Gastroesophageal sphincter (tissue), 4 donors: ENCODE data around the gene SEMA3D. TPM values are rescaled to one million over a fixed set of nuclear protein-coding genes. Genes with fewer than 3 reads are reported as not detected.

ENCODE experiments used
- ATAC-seq: fragments of 150-250 bp; one replicate; pipeline ENCODE4 v1.9.1; 2016; ENCODE audit warnings: mild to moderate bottlenecking, moderate library complexity
- H3K27ac ChIP-seq, 4 donors: fragments of 200-600 bp; sonication (generic) in 3 of 4; 1 replicate in 3 of 4; 2 replicates in 1 of 4; pipeline ENCODE4 v1.5.1; 2016 to 2019
- H3K27me3 ChIP-seq: fragments of 200-600 bp; sonication (generic); one replicate; pipeline ENCODE4 v1.5.1; 2019
- H3K36me3 ChIP-seq, 2 donors: fragments of 200-600 bp; sonication (generic); one replicate each; pipeline ENCODE4 v1.5.1; 2019; ENCODE audit warnings: control low read depth in 1 of 2
- H3K4me1 ChIP-seq, 3 donors: fragments of 200-600 bp; sonication (generic); 1 replicate in 2 of 3; 2 replicates in 1 of 3; pipeline ENCODE4 v1.5.1; 2016 to 2019; ENCODE audit warnings: control low read depth in 2 of 3
- H3K4me3 ChIP-seq, 2 donors: fragments of 200-600 bp; sonication (generic); one replicate each; pipeline ENCODE4 v1.5.1; 2019; ENCODE audit warnings: mild to moderate bottlenecking in 1 of 2, moderate library complexity in 1 of 2
- H3K9me3 ChIP-seq, 3 donors: fragments of 200-600 bp; sonication (generic); one replicate each; pipeline ENCODE4 v1.5.1; 2017 to 2019; ENCODE audit warnings: control low read depth in 2 of 3
- EP300 ChIP-seq: sonication (generic); formaldehyde crosslinking; IDR thresholded peaks from one replicate; pipeline ENCODE4 v1.6.1; 2017; ENCODE audit warnings: antibody characterized with exemption, mild to moderate bottlenecking
- POLR2A ChIP-seq, 2 donors: fragments of 450-650 bp; IDR thresholded peaks; one replicate each; pipeline ENCODE4 v1.6.1; 2017; ENCODE audit warnings: antibody characterized with exemption in 2 of 2, mild to moderate bottlenecking in 2 of 2, moderate library complexity in 1 of 2
- POLR2AphosphoS5 ChIP-seq: sonication (generic); formaldehyde crosslinking; IDR thresholded peaks from one replicate; pipeline ENCODE4 v1.6.1; 2017; ENCODE audit warnings: antibody characterized with exemption
- WGBS, 2 donors: methylation state at CpG; one replicate each; pipeline ENCODE4 v1.1.5; 2018; ENCODE audit warnings: low coverage in 1 of 2; 5-methylcytosine and 5-hydroxymethylcytosine counted together
- total RNA-seq, 4 donors: library from RNA; depleted of rRNA; stranded (reverse); fragments of >200 nt; gene quantifications; one replicate each; pipeline ENCODE4 v1.1.0, GENCODE V29; 2016
- TF ChIP-seq, protein P1 (sequence below), 4 experiments: fragments of 200-600 bp in 2 of 4; fragments of 450-650 bp in 2 of 4; sonication (generic) in 1 of 4; IDR thresholded peaks; one replicate each; pipeline ENCODE4 v1.5.1; 2017 to 2019; ENCODE audit warnings: antibody characterized with exemption in 4 of 4, mild to moderate bottlenecking in 2 of 4, moderate library complexity in 2 of 4

Gene SEMA3D
- total RNA-seq, 4 donors from 2014 or later: 0.27 to 24.6 (median 6.5) TPM

DNA sequence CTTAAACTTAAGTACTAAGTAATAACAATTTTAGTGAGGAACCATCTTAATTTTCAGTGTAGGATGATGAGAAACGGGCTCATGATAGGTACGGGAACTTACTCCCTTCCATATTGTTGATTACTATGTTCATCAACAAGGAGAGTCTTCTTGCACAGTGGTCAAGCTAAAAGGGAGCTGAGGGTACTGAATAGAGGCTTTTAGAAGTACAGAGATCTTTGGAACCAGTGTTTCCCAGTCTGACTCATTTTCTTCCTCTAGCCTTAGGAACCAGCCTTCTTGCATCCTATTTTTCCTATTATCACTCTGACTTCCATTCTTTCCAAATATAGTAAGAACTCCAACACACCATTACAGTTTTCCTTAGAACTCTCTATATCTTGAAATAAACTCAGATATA lies 17.6 kb upstream of the SEMA3D start:
- no peak for ATAC-seq
- WGBS, 2 donors: 73 to 88% methylated on average over 1 to 2 of the region's 2 CpGs
- H3K27ac ChIP-seq: no peak overlapping the region
- no peaks in the 10 kb centered on the region for H3K9me3 ChIP-seq
- H3K4me1 ChIP-seq: no peaks in the 10 kb centered on the region
- no peak overlapping the region for H3K4me3 ChIP-seq
- no peaks in the 10 kb centered on the region for H3K27me3 ChIP-seq
- TF ChIP-seq POLR2AphosphoS5: no peak
- TF ChIP-seq, protein P1, sequence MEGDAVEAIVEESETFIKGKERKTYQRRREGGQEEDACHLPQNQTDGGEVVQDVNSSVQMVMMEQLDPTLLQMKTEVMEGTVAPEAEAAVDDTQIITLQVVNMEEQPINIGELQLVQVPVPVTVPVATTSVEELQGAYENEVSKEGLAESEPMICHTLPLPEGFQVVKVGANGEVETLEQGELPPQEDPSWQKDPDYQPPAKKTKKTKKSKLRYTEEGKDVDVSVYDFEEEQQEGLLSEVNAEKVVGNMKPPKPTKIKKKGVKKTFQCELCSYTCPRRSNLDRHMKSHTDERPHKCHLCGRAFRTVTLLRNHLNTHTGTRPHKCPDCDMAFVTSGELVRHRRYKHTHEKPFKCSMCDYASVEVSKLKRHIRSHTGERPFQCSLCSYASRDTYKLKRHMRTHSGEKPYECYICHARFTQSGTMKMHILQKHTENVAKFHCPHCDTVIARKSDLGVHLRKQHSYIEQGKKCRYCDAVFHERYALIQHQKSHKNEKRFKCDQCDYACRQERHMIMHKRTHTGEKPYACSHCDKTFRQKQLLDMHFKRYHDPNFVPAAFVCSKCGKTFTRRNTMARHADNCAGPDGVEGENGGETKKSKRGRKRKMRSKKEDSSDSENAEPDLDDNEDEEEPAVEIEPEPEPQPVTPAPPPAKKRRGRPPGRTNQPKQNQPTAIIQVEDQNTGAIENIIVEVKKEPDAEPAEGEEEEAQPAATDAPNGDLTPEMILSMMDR (IDR thresholded peaks at IDR 0.05): no peak
- no peak for TF ChIP-seq EP300
- TF ChIP-seq POLR2A (IDR thresholded peaks at IDR 0.05): no peak
- no peaks in the 10 kb centered on the region for H3K36me3 ChIP-seq

DNA sequence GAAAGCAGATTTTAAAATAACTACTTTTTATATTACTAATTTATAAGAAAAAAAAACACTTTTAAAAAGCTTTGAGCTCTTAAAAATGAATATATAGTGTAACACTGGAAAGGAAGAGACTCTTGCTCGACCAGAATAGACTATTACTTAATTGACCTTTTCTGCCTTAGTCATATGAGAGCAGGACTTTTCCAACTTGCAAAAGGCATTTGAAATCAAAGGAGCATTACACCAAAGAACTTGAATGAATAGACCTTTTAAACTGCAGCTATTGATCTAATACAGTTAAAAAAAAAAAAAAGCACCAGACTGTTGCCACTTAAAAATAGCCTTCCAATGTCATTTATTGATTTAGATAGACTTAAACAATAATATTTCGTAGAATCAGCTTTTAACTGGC lies 17.2 kb upstream of the SEMA3D start:
- no peak for ATAC-seq
- TF ChIP-seq, protein P1 (IDR thresholded peaks at IDR 0.05): no peak
- TF ChIP-seq POLR2A (IDR thresholded peaks at IDR 0.05) (no peak), POLR2AphosphoS5 (no peak), EP300 (no peak)

DNA sequence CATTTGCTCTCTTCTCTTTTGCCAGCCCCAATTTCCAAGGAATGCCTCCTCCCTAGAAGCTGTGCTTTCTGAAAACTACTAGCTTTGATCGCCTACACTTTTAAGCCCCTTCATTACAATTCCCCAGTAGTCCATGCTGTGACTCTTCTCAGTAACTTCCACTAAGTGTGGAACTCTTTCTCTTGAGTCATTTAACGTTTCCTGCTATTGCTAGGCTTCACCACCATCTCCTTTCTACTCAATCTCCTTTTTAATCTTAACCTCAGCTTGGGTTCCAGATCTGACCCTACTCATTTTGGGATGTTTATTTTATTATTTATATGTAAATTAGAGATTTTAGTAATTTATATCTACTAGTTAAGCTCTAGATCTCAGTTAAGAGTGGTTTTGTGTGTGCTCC lies 14.4 kb upstream of the SEMA3D start:
- ATAC-seq: no peak
- 87% methylated on average over 2 of the region's 2 CpGs; no CpG with 5 or more reads in 1 of the 2 donors for WGBS, 2 donors
- Histone ChIP-seq H3K27ac (no peak overlapping the region), H3K4me3 (no peak overlapping the region), H3K36me3 (no peaks in the 10 kb centered on the region), H3K9me3 (no peaks in the 10 kb centered on the region), H3K27me3 (no peaks in the 10 kb centered on the region), H3K4me1 (no peaks in the 10 kb centered on the region)
- TF ChIP-seq POLR2A (IDR thresholded peaks at IDR 0.05) (no peak), EP300 (no peak), POLR2AphosphoS5 (no peak)
- TF ChIP-seq, protein P1 (IDR thresholded peaks at IDR 0.05): no peak

More for the DNA sequence above, 17.2 kb upstream of the SEMA3D start:
- Histone ChIP-seq H3K9me3 (no peaks in the 10 kb centered on the region), H3K27ac (no peak overlapping the region), H3K4me1 (no peaks in the 10 kb centered on the region), H3K36me3 (no peaks in the 10 kb centered on the region), H3K4me3 (no peak overlapping the region), H3K27me3 (no peaks in the 10 kb centered on the region)
- WGBS, 2 donors: 65 to 80% methylated on average over 2 of the region's 2 CpGs

DNA sequence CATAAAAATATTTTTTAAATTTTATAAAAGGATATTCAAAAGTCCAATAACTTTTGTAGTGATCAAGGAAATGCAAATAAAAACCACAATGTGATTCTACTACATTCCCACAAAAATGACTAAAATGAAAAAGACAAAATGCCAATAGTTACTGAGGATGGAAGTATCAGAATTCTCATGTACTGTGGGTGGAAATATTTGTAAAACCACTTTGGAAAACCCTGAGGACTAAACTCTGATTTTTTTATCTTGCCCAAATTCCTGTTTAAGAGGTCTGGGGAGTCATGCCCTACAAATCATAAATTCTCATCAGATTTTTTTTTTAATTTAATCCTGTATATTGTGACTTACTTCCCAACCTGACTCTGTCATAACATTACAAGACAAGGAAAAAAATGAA lies 9.8 kb upstream of the SEMA3D start:
- no peak for ATAC-seq
- Histone ChIP-seq H3K36me3 (no peaks in the 10 kb centered on the region), H3K27me3 (no peaks in the 10 kb centered on the region), H3K27ac (no peak overlapping the region), H3K9me3 (no peaks in the 10 kb centered on the region), H3K4me1 (no peaks in the 10 kb centered on the region), H3K4me3 (no peak overlapping the region)
- no peak for TF ChIP-seq POLR2A (IDR thresholded peaks at IDR 0.05)
- TF ChIP-seq, protein P1 (IDR thresholded peaks at IDR 0.05): no peak
- TF ChIP-seq POLR2AphosphoS5: no peak
- no peak for TF ChIP-seq EP300

DNA sequence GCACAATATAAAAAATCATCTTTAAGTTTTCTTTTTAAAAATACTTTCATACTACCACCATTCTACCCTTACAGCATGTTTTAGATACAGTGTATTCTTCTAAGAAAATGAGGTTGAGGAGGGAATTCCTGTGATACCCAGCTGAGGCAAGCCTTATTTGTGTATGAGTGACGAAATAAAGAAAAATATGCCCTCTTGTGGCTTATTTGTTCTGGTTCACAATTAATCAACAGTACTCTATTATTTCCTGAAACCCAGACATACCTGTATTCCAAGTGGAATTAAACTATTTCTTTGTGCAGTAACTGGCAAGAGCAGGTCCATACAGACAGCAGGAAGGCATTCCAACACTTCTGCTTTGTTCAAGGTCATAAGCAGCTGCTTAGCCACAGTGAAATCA lies 4.5 kb upstream of the SEMA3D start:
- 17% methylated on average over 1 of the region's 1 CpG; no CpG with 5 or more reads in 1 of the 2 donors for WGBS, 2 donors

More for the DNA sequence above, 4.5 kb upstream of the SEMA3D start:
- Histone ChIP-seq H3K9me3 (no peaks in the 10 kb centered on the region), H3K27ac (no peak overlapping the region), H3K4me1 (peaks cover 0 to 12% (median 0%) of the 10 kb centered on the region in 3 donors), H3K27me3 (peaks cover 20% of the 10 kb centered on the region), H3K36me3 (no peaks in the 10 kb centered on the region), H3K4me3 (no peak overlapping the region)
- ATAC-seq: no peak
- TF ChIP-seq POLR2A (IDR thresholded peaks at IDR 0.05): no peak
- TF ChIP-seq, protein P1 (IDR thresholded peaks at IDR 0.05): no peak
- TF ChIP-seq POLR2AphosphoS5: no peak
- TF ChIP-seq EP300: no peak
